ENCODE measurements around the gene CASZ1. TPM values are rescaled to one million over a fixed set of nuclear protein-coding genes. Genes with fewer than 3 reads are reported as not detected.

The CASZ1 gene
- total RNA-seq, 1 experiment from 2014 or later = 12.6 TPM

DNA sequence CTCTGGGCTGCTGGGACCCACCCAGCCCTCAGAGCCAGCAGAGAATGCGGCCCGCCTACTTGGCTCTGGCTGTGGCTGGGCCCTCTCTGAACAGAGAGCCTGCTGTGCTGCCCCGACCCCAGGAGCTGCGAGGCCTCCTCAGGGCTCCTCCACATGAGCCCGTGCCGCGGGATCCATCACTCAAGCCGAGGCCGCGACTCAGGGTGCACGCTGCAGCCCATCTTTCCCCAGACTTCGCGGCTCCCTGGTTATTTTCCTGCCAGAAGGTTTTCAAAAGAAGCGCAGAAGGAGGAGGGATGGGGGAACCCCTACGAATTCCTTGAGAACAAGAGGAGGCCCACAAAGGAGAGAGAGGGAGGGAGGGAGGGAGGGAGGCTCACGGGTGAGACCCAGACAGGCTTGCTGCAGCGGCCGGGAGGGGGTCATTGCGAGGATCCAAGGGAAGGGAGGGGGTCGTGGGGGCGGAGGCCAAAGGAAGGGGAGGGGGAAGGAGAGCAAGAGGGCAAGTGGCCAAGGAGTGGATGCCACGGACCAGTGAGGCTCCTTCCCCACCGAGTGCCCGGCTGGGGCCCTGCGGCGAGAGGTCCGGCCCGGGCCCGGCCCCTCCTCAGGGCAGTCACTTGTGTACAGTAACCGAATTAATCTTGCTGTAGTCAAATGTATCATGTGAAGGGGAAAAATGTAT lies 146.8 kb downstream of the CASZ1 start:
- Mint-ChIP-seq H3K27me3 (ENCODE audit: unreplicated experiment) (no peaks in the 10 kb centered on the region), H3K4me3 (ENCODE audit: low read depth, unreplicated experiment) (no peak overlapping the region), H3K9me3 (ENCODE audit: low read depth, unreplicated experiment) (no peaks in the 10 kb centered on the region), H3K27ac (ENCODE audit: unreplicated experiment) (no peak overlapping the region), H3K4me1 (ENCODE audit: low read depth, unreplicated experiment) (no peaks in the 10 kb centered on the region), H3K36me3 (ENCODE audit: insufficient read depth, unreplicated experiment) (peaks cover 3% of the 10 kb centered on the region)
- TF ChIP-seq, protein P1, sequence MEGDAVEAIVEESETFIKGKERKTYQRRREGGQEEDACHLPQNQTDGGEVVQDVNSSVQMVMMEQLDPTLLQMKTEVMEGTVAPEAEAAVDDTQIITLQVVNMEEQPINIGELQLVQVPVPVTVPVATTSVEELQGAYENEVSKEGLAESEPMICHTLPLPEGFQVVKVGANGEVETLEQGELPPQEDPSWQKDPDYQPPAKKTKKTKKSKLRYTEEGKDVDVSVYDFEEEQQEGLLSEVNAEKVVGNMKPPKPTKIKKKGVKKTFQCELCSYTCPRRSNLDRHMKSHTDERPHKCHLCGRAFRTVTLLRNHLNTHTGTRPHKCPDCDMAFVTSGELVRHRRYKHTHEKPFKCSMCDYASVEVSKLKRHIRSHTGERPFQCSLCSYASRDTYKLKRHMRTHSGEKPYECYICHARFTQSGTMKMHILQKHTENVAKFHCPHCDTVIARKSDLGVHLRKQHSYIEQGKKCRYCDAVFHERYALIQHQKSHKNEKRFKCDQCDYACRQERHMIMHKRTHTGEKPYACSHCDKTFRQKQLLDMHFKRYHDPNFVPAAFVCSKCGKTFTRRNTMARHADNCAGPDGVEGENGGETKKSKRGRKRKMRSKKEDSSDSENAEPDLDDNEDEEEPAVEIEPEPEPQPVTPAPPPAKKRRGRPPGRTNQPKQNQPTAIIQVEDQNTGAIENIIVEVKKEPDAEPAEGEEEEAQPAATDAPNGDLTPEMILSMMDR (IDR thresholded peaks at IDR 0.05; ENCODE audit: unreplicated experiment) = no peak
- no TSS peak for BruUV-seq (replicated peaks)
- CTCF ChIA-PET = no interaction called here
- DNase-seq = no peak
- intact Hi-C loops (cut with micrococcal nuclease; ENCODE audit: unreplicated experiment) = no loop called here

DNA sequence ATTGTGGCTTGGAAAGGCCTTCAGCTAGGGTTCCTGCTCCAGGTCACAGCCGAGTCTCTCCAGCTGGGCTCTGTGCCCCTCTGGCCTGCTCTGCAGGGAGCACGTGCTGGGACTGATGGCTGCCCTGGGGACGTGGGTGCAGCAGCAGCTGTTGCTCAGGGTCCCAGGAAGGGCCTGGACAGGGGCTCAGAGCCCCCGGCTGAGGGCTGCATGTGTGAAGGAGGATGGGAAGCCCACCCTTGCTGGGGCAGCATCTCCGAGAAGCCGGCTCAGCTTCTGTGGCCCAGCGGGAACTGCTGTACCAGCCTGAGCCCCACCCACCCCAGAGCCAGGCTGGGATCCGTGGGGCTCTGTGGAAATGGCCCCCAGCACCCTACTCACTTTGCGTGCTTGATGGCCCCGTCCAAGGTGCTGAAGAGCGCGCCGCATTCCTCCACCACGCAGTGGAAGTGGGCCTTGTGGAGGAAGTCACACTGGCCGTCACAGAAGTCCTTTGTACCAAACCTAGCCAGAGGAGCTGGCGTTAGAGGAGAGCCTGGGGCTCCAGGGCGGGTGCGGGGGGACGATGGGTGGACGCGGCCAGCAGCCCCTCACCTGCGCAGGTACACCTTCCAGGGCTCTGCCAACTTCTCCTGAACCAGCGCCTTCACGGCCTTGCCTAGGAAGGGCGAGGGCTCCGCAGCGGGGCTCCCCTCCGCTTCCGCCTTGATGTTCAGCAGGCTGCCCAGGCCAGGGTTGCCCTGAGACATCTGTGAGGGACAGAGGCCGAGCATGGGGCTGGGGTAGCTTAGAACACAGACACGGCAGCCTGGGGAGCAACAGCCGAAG lies 147.5 kb downstream of the CASZ1 start:
- intact Hi-C loops (cut with micrococcal nuclease; ENCODE audit: unreplicated experiment) = no loop called here
- H3K36me3 Mint-ChIP-seq (ENCODE audit: insufficient read depth, unreplicated experiment) = peaks cover 9% of the 10 kb centered on the region
- CTCF ChIA-PET = interaction anchor here (0.6 kb wide), 1 partner anchor 1261 kb away, joined by 4 read pairs; no protein-coding TSS in a partner anchor

DNA sequence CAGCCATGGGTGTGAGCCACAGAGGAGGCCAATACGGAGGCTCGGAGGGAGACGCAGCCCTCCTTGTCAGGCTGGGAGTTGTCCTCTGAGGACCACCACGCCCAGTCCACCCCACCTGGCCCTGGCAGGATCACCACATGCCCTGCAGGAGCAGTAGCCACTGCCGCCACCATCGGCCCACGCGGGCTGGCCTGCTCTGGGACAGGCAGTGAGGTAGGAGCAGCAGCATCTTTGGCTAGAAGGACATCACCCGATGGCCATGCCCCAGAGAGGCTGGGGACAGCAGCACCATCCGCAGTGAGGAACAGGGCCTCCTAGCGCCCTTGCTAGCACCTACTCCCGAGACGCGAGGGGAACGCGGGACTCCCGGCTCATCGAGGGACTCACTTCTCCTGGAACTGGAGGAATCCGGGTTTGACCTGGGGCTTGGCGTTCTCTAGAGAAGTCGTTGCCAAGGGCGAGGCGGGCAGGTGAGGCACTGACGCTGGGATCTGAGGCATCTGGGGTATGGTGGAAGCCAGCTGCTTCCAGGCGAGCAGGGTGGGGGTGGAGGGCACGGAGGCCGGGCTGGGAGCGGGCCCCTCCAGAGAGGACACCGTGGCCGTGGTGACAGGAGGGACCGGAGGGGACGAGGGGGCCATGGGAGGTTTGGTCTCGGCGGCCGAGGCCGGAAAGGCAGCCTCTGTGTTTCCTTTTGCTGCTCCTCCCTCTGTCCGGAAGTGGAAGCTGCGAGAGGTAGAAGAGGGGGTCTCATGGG lies 148.9 kb downstream of the CASZ1 start:
- no peak overlapping the region for H3K27ac Mint-ChIP-seq (ENCODE audit: unreplicated experiment)
- TF ChIP-seq, protein P1 (IDR thresholded peaks at IDR 0.05; ENCODE audit: unreplicated experiment) = no peak
- no TSS peak for BruUV-seq (replicated peaks)
- CTCF ChIA-PET = no interaction called here
- intact Hi-C loops (cut with micrococcal nuclease; ENCODE audit: unreplicated experiment) = no loop called here
- no peaks in the 10 kb centered on the region for H3K4me1 Mint-ChIP-seq (ENCODE audit: low read depth, unreplicated experiment)
- no peak overlapping the region for H3K4me3 Mint-ChIP-seq (ENCODE audit: low read depth, unreplicated experiment)
- DNase-seq = no peak
- H3K27me3 Mint-ChIP-seq (ENCODE audit: unreplicated experiment) = no peaks in the 10 kb centered on the region
- peaks cover 9% of the 10 kb centered on the region for H3K36me3 Mint-ChIP-seq (ENCODE audit: insufficient read depth, unreplicated experiment)
- H3K9me3 Mint-ChIP-seq (ENCODE audit: low read depth, unreplicated experiment) = no peaks in the 10 kb centered on the region

More for the DNA sequence above, 147.5 kb downstream of the CASZ1 start:
- no peak overlapping the region for H3K4me3 Mint-ChIP-seq (ENCODE audit: low read depth, unreplicated experiment)
- no peak overlapping the region for H3K27ac Mint-ChIP-seq (ENCODE audit: unreplicated experiment)
- BruUV-seq (replicated peaks) = no TSS peak
- TF ChIP-seq, protein P1 (IDR thresholded peaks at IDR 0.05; ENCODE audit: unreplicated experiment) = no peak
- no peaks in the 10 kb centered on the region for H3K27me3 Mint-ChIP-seq (ENCODE audit: unreplicated experiment)
- no peak for DNase-seq
- no peaks in the 10 kb centered on the region for H3K4me1 Mint-ChIP-seq (ENCODE audit: low read depth, unreplicated experiment)
- H3K9me3 Mint-ChIP-seq (ENCODE audit: low read depth, unreplicated experiment) = no peaks in the 10 kb centered on the region

GRCh38 chr1:10646347-10646861 lies 150.0 kb downstream of the CASZ1 start:
- Mint-ChIP-seq H3K27ac (ENCODE audit: unreplicated experiment) (no peak overlapping the region), H3K4me1 (ENCODE audit: low read depth, unreplicated experiment) (no peaks in the 10 kb centered on the region), H3K9me3 (ENCODE audit: low read depth, unreplicated experiment) (no peaks in the 10 kb centered on the region), H3K36me3 (ENCODE audit: insufficient read depth, unreplicated experiment) (peaks cover 16% of the 10 kb centered on the region), H3K4me3 (ENCODE audit: low read depth, unreplicated experiment) (no peak overlapping the region), H3K27me3 (ENCODE audit: unreplicated experiment) (no peaks in the 10 kb centered on the region)
- intact Hi-C loops (cut with micrococcal nuclease; ENCODE audit: unreplicated experiment) = no loop called here
- TF ChIP-seq, protein P1 (IDR thresholded peaks at IDR 0.05; ENCODE audit: unreplicated experiment) = no peak
- CTCF ChIA-PET = interaction anchor here (0.6 kb wide), 1 partner anchor 11 kb away, joined by 3 read pairs; no protein-coding TSS in a partner anchor
- DNase-seq = no peak
- BruUV-seq (replicated peaks) = no TSS peak
